Measurements from ENCODE around the gene SKA1. TPM values are rescaled to one million over a fixed set of nuclear protein-coding genes. Genes with fewer than 3 reads are reported as not detected.

Gene SKA1
- total RNA-seq, 1 experiment from 2014 or later, result 18.1 TPM

DNA sequence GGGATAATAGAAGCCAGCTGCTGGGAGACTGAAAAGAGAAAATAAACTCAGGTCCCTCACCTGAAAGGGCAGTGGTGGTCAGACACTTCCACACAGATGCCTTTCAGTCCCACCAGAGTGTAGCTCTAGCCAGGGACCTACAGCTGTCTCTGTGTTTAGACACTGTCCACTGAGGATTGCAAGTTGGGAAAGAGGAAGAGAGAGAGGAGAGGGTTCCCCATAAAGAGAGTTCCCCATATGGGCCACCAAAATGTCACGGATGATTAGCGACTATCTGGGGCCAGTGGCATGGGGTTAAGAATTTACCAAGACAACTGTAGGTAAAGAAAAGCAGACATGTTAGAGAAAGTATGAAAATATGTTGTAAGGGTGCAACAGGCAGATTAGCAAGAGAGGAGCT is 36.7 kb upstream of the SKA1 start:
- no peak overlapping the region for H3K27ac Mint-ChIP-seq

DNA sequence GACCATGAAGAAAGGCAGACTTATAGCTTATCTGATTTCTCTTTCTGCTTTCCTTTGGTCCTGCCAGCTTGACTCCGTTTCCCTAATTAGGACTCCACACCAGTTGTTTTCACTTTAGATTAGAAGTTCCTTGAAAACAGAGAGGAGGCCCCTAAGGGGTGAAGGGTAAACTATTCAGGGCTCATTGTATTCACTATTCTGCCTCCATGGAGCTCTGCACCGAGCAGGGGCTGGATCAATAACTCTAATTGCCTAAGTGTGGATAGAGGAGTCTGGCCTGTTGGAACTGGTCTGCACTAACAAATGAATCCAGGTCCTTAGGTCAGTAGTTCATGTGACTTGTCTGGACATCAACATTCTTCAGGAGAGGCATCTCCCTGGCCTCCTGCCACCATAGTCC is 36.1 kb upstream of the SKA1 start:
- H3K27me3 Mint-ChIP-seq (ENCODE audit: low read depth), result peaks cover 5% of the 10 kb centered on the region; the same call in 1 of the 2 replicates
- ATAC-seq, result no peak
- CTCF ChIA-PET, result interaction anchor here (1.3 kb wide), 1 partner anchor 135 kb away, joined by 4 read pairs; no protein-coding TSS in a partner anchor
- TF ChIP-seq MXD4 (CRISPR knock-in tag; IDR thresholded peaks at IDR 0.05; ENCODE audit: borderline replicate concordance) (no peak), ZNF416 (CRISPR knock-in tag; IDR thresholded peaks at IDR 0.05) (no peak), NR2C2 (CRISPR knock-in tag; IDR thresholded peaks at IDR 0.05) (no peak)
- TF ChIP-seq, protein P1, sequence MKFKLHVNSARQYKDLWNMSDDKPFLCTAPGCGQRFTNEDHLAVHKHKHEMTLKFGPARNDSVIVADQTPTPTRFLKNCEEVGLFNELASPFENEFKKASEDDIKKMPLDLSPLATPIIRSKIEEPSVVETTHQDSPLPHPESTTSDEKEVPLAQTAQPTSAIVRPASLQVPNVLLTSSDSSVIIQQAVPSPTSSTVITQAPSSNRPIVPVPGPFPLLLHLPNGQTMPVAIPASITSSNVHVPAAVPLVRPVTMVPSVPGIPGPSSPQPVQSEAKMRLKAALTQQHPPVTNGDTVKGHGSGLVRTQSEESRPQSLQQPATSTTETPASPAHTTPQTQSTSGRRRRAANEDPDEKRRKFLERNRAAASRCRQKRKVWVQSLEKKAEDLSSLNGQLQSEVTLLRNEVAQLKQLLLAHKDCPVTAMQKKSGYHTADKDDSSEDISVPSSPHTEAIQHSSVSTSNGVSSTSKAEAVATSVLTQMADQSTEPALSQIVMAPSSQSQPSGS (CRISPR knock-in tag; IDR thresholded peaks at IDR 0.05; ENCODE audit: borderline replicate concordance, low read depth), result no peak
- TF ChIP-seq, protein P2, sequence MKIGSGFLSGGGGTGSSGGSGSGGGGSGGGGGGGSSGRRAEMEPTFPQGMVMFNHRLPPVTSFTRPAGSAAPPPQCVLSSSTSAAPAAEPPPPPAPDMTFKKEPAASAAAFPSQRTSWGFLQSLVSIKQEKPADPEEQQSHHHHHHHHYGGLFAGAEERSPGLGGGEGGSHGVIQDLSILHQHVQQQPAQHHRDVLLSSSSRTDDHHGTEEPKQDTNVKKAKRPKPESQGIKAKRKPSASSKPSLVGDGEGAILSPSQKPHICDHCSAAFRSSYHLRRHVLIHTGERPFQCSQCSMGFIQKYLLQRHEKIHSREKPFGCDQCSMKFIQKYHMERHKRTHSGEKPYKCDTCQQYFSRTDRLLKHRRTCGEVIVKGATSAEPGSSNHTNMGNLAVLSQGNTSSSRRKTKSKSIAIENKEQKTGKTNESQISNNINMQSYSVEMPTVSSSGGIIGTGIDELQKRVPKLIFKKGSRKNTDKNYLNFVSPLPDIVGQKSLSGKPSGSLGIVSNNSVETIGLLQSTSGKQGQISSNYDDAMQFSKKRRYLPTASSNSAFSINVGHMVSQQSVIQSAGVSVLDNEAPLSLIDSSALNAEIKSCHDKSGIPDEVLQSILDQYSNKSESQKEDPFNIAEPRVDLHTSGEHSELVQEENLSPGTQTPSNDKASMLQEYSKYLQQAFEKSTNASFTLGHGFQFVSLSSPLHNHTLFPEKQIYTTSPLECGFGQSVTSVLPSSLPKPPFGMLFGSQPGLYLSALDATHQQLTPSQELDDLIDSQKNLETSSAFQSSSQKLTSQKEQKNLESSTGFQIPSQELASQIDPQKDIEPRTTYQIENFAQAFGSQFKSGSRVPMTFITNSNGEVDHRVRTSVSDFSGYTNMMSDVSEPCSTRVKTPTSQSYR (CRISPR knock-in tag; IDR thresholded peaks at IDR 0.05), result no peak
- no peaks in the 10 kb centered on the region for H3K4me1 Mint-ChIP-seq
- no peak for DNase-seq (ENCODE audit: low spot score)
- no peaks in the 10 kb centered on the region for H3K9me3 Mint-ChIP-seq
- no peaks in the 10 kb centered on the region for H3K36me3 Mint-ChIP-seq
- POLR2A ChIA-PET, result no interaction called here
- no peak overlapping the region for H3K27ac Mint-ChIP-seq
- H3K4me3 Mint-ChIP-seq, result no peak overlapping the region

More for the DNA sequence above, 36.7 kb upstream of the SKA1 start:
- no peak overlapping the region for H3K4me3 Mint-ChIP-seq
- H3K36me3 Mint-ChIP-seq, result no peaks in the 10 kb centered on the region
- ATAC-seq (no peak), DNase-seq (ENCODE audit: low spot score) (no peak)
- no peaks in the 10 kb centered on the region for H3K9me3 Mint-ChIP-seq
- ChIA-PET POLR2A (no interaction called here), CTCF (interaction anchor here (0.5 kb wide), 1 partner anchor 14 kb away, joined by 3 read pairs; no protein-coding TSS in a partner anchor)
- H3K27me3 Mint-ChIP-seq (ENCODE audit: low read depth), result peaks cover 5% of the 10 kb centered on the region; the same call in 1 of the 2 replicates
- TF ChIP-seq, protein P3, sequence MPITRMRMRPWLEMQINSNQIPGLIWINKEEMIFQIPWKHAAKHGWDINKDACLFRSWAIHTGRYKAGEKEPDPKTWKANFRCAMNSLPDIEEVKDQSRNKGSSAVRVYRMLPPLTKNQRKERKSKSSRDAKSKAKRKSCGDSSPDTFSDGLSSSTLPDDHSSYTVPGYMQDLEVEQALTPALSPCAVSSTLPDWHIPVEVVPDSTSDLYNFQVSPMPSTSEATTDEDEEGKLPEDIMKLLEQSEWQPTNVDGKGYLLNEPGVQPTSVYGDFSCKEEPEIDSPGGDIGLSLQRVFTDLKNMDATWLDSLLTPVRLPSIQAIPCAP (CRISPR knock-in tag; IDR thresholded peaks at IDR 0.05), result no peak
- TF ChIP-seq, protein P4, sequence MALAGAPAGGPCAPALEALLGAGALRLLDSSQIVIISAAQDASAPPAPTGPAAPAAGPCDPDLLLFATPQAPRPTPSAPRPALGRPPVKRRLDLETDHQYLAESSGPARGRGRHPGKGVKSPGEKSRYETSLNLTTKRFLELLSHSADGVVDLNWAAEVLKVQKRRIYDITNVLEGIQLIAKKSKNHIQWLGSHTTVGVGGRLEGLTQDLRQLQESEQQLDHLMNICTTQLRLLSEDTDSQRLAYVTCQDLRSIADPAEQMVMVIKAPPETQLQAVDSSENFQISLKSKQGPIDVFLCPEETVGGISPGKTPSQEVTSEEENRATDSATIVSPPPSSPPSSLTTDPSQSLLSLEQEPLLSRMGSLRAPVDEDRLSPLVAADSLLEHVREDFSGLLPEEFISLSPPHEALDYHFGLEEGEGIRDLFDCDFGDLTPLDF (CRISPR knock-in tag; IDR thresholded peaks at IDR 0.05), result no peak
- TF ChIP-seq CBFB (CRISPR knock-in tag; IDR thresholded peaks at IDR 0.05; ENCODE audit: low read depth) (no peak), SP1 (CRISPR knock-in tag; conservative IDR thresholded peaks at IDR 0.05) (no peak), JUN (CRISPR knock-in tag; IDR thresholded peaks at IDR 0.05) (no peak), TEAD4 (CRISPR knock-in tag; IDR thresholded peaks at IDR 0.05) (no peak), ZNF138 (CRISPR knock-in tag; conservative IDR thresholded peaks at IDR 0.05) (no peak), ESRRA (CRISPR knock-in tag; IDR thresholded peaks at IDR 0.05; ENCODE audit: borderline replicate concordance) (no peak), OVOL2 (CRISPR knock-in tag; IDR thresholded peaks at IDR 0.05; ENCODE audit: borderline replicate concordance) (no peak)
- TF ChIP-seq, protein P2 (CRISPR knock-in tag; IDR thresholded peaks at IDR 0.05), result no peak
- TF ChIP-seq, protein P5, sequence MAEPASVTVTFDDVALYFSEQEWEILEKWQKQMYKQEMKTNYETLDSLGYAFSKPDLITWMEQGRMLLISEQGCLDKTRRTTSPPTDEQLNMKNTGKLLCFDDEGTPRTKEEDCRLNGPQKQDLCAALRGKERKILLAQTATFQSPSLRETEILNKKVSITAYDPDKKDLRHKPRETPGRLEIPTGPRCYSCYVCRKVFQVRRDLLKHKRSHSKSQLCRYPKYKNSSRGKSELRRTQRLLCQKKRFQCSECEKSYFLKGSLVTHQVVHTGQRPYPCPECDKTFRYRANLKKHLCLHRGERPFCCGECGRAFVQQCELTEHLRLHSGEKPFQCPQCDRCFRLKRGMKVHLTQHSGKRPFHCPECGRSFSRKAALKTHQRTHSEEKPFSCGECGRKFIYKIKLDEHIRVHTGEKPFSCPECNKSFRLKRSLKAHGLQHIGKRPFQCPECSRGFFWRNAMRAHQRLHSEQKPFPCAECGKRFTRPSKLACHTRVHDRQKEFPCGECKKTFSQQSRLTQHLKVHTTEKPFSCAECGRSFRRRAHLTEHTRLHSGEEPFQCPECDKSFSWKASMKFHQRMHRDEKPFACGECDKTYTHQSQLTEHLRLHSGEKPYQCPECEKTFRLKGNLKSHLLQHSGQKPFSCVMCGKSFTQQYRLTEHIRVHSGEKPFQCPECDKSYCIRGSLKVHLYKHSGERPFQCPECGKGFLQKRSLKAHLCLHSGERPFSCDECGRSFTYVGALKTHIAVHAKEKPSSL (CRISPR knock-in tag; conservative IDR thresholded peaks at IDR 0.05), result no peak
- TF ChIP-seq, protein P6, sequence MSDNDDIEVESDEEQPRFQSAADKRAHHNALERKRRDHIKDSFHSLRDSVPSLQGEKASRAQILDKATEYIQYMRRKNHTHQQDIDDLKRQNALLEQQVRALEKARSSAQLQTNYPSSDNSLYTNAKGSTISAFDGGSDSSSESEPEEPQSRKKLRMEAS (CRISPR knock-in tag; IDR thresholded peaks at IDR 0.05), result no peak
- TF ChIP-seq, protein P7, sequence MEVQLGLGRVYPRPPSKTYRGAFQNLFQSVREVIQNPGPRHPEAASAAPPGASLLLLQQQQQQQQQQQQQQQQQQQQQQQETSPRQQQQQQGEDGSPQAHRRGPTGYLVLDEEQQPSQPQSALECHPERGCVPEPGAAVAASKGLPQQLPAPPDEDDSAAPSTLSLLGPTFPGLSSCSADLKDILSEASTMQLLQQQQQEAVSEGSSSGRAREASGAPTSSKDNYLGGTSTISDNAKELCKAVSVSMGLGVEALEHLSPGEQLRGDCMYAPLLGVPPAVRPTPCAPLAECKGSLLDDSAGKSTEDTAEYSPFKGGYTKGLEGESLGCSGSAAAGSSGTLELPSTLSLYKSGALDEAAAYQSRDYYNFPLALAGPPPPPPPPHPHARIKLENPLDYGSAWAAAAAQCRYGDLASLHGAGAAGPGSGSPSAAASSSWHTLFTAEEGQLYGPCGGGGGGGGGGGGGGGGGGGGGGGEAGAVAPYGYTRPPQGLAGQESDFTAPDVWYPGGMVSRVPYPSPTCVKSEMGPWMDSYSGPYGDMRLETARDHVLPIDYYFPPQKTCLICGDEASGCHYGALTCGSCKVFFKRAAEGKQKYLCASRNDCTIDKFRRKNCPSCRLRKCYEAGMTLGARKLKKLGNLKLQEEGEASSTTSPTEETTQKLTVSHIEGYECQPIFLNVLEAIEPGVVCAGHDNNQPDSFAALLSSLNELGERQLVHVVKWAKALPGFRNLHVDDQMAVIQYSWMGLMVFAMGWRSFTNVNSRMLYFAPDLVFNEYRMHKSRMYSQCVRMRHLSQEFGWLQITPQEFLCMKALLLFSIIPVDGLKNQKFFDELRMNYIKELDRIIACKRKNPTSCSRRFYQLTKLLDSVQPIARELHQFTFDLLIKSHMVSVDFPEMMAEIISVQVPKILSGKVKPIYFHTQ (CRISPR knock-in tag; IDR thresholded peaks at IDR 0.05), result no peak
- no peaks in the 10 kb centered on the region for H3K4me1 Mint-ChIP-seq

All from WTC11 (cell line).